ENCODE data around the gene APOBEC3A.

DNA sequence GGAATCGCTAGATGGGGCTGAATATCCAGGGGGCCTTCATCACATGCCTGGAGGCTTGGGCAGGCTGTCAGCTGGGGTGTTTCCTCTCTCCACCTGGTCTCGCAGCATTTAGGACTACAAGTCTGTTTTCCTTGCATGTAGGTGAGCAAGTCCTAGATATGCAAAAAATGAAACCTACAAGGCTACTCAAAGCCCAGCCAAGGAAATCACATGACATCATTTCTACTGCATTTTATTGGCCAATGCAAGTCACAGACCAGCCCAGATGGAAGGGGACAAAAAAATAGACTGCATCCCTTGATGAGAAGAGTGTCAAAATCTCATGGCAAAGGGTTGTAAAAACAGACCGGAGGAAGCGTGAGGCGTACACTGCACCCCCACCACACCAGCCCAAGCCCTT is 15.1 kb downstream of the APOBEC3A start:
- no peak for TF ChIP-seq POLR2A (IDR thresholded peaks at IDR 0.05)
- TF ChIP-seq, protein P1, sequence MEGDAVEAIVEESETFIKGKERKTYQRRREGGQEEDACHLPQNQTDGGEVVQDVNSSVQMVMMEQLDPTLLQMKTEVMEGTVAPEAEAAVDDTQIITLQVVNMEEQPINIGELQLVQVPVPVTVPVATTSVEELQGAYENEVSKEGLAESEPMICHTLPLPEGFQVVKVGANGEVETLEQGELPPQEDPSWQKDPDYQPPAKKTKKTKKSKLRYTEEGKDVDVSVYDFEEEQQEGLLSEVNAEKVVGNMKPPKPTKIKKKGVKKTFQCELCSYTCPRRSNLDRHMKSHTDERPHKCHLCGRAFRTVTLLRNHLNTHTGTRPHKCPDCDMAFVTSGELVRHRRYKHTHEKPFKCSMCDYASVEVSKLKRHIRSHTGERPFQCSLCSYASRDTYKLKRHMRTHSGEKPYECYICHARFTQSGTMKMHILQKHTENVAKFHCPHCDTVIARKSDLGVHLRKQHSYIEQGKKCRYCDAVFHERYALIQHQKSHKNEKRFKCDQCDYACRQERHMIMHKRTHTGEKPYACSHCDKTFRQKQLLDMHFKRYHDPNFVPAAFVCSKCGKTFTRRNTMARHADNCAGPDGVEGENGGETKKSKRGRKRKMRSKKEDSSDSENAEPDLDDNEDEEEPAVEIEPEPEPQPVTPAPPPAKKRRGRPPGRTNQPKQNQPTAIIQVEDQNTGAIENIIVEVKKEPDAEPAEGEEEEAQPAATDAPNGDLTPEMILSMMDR (IDR thresholded peaks at IDR 0.05), result no peak

All from right lobe of liver (tissue), 4 donors.